ENCODE measurements around the gene ADGRF1. TPM values are rescaled to one million over a fixed set of nuclear protein-coding genes. Genes with fewer than 3 reads are reported as not detected.

ADGRF1 gene
- total and polyA plus RNA-seq, 8 donors: under 0.01 to 13.0 (median 2.0) TPM; not detected in 1

DNA sequence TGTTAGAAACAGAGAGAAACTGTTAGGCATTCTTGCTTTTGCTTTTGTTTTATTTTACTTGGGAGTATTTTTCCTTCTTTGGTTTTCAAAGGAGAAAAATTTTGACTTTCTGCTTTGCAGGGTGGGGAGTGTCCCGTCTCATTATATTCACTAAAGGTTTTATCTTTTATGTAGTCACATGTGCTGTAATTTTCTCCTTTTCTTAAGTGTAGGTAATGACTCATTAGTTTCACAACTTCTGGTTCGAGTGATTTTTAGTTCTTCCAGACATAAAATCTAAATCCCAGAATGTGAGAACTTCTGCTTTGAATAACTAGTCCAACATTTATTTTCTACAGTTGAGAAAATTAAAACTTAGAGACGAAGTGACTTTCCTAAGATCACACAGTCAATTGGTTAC lies 37.7 kb downstream of the ADGRF1 start:
- no peaks in the 10 kb centered on the region for H3K27me3 ChIP-seq
- DNase-seq: no peak
- no peak overlapping the region for H3K4me3 ChIP-seq
- 59 to 71% (median 65%) methylated on average over 3 of the region's 3 CpGs for WGBS, 5 donors
- H3K9me3 ChIP-seq: no peaks in the 10 kb centered on the region
- no peaks in the 10 kb centered on the region for H3K36me3 ChIP-seq
- no peaks in the 10 kb centered on the region for H3K4me1 ChIP-seq
- TF ChIP-seq, protein P1, sequence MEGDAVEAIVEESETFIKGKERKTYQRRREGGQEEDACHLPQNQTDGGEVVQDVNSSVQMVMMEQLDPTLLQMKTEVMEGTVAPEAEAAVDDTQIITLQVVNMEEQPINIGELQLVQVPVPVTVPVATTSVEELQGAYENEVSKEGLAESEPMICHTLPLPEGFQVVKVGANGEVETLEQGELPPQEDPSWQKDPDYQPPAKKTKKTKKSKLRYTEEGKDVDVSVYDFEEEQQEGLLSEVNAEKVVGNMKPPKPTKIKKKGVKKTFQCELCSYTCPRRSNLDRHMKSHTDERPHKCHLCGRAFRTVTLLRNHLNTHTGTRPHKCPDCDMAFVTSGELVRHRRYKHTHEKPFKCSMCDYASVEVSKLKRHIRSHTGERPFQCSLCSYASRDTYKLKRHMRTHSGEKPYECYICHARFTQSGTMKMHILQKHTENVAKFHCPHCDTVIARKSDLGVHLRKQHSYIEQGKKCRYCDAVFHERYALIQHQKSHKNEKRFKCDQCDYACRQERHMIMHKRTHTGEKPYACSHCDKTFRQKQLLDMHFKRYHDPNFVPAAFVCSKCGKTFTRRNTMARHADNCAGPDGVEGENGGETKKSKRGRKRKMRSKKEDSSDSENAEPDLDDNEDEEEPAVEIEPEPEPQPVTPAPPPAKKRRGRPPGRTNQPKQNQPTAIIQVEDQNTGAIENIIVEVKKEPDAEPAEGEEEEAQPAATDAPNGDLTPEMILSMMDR (IDR thresholded peaks at IDR 0.05): no peak
- no peak overlapping the region for H3K27ac ChIP-seq
- intact Hi-C loops (cut with DNase I; ENCODE audit: low total_unique reads): no loop called here

DNA sequence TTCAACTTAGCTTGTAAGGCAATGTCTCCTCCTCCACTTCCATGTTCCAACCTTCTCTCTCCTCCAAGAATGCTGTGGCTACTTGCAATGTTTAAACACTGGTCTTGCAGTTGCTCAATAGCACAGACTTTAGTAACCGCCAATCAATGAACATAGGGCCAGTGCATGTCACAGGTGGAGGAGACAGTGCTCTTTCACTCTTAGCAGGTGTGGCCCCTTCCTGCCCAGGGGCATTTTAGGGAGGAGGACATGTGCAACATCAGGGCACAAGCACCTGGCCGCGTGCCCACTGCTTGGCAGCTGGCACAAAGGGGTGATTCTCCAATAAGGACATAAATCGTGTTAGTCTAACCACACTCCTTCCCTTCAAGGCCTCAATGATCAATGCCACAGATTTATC lies 41.3 kb downstream of the ADGRF1 start:
- no peak for TF ChIP-seq POLR2A (IDR thresholded peaks at IDR 0.05)
- TF ChIP-seq EP300 (IDR thresholded peaks at IDR 0.05): no peak
- TF ChIP-seq, protein P1 (IDR thresholded peaks at IDR 0.05): no peak
- TF ChIP-seq POLR2AphosphoS5 (IDR thresholded peaks at IDR 0.05): no peak
- Histone ChIP-seq H3K27ac (no peak overlapping the region), H3K27me3 (no peaks in the 10 kb centered on the region), H3K4me1 (no peaks in the 10 kb centered on the region), H3K4me3 (no peak overlapping the region), H3K9me3 (no peaks in the 10 kb centered on the region), H3K36me3 (no peaks in the 10 kb centered on the region)
- intact Hi-C loops (cut with DNase I; ENCODE audit: low total_unique reads): no loop called here
- WGBS, 5 donors: 89 to 94% (median 92%) methylated on average over 4 of the region's 4 CpGs
- no peak for DNase-seq

DNA sequence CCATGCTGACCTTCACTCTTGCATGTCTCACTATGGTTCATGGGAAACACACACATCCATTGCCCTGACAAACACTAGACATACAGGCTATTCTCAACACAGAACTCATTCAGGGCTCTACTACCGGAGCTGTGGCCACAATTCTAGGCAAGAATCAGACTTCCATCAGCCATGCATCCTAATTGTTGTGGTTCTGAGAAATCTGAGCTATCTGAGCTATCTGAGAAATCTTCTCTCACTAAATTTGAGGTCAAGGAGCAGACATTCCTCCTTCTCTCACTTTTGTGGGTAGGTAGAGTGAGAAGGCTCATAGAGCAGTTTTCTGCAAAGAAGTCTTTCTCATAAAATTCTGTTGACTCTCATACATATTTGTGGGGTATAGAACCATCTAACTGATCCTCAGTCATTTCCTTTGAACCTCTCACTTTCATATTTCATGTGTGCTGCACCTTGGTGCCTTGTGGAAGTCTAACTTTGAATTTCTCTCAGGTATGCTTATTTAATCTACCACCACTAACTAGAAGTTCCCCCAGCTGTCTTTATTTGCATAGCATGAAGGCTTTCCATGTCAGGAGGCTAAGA lies 43.6 kb downstream of the ADGRF1 start:
- H3K9me3 ChIP-seq: no peaks in the 10 kb centered on the region
- no peaks in the 10 kb centered on the region for H3K36me3 ChIP-seq
- no peak overlapping the region for H3K27ac ChIP-seq
- intact Hi-C loops (cut with DNase I; ENCODE audit: low total_unique reads): loop anchor here (10.0 kb wide), 1 partner anchor 154 kb away; no protein-coding TSS in a partner anchor
- no peak overlapping the region for H3K4me3 ChIP-seq
- no peaks in the 10 kb centered on the region for H3K4me1 ChIP-seq
- no peaks in the 10 kb centered on the region for H3K27me3 ChIP-seq
- WGBS, 5 donors: 89 to 95% (median 92%) methylated on average over 1 of the region's 1 CpG
- DNase-seq: no peak
- TF ChIP-seq POLR2A (IDR thresholded peaks at IDR 0.05) (no peak), EP300 (IDR thresholded peaks at IDR 0.05) (no peak), POLR2AphosphoS5 (IDR thresholded peaks at IDR 0.05) (no peak)
- TF ChIP-seq, protein P1 (IDR thresholded peaks at IDR 0.05): no peak

DNA sequence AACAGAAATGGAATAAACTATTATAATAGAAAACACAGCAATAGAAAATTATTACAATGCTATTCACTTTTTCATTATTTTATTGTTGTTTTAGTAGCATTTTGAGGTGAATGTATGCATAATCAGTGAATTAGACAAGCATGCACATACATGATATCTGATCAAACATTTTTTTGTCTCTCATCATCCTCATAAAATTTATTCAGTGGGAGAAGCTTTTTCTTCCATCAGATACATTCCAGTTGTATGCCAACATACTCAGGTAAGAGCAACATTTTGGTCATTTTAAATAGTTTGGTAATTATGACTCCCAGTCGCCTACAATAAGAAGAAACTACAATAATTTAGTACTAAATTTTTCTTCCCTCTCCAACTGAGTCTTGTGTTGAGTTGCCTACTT lies 44.5 kb downstream of the ADGRF1 start:
- Histone ChIP-seq H3K27me3 (no peaks in the 10 kb centered on the region), H3K27ac (no peak overlapping the region), H3K4me1 (no peaks in the 10 kb centered on the region), H3K9me3 (no peaks in the 10 kb centered on the region), H3K36me3 (no peaks in the 10 kb centered on the region), H3K4me3 (no peak overlapping the region)
- no peak for DNase-seq
- no peak for TF ChIP-seq EP300 (IDR thresholded peaks at IDR 0.05)
- TF ChIP-seq, protein P1 (IDR thresholded peaks at IDR 0.05): no peak
- no peak for TF ChIP-seq POLR2AphosphoS5 (IDR thresholded peaks at IDR 0.05)
- no peak for TF ChIP-seq POLR2A (IDR thresholded peaks at IDR 0.05)
- WGBS, 5 donors: 84 to 97% (median 92%) methylated on average over 1 of the region's 1 CpG
- intact Hi-C loops (cut with DNase I; ENCODE audit: low total_unique reads): loop anchor here (10.0 kb wide), 1 partner anchor 153 kb away; no protein-coding TSS in a partner anchor

All from stomach (tissue), 9 donors.